NCI-H2227 (cell line): ENCODE data around the gene LLGL1.

Source experiments
- DNase-seq: peaks from one replicate; lab custom pipeline; 2025; ENCODE audit not compliant: unreplicated experiment; lab: John Stamatoyannopoulos, UW

Gene LLGL1

GRCh38 chr17:18250259-18250658, 24.8 kb downstream of the LLGL1 start:
- no peak for DNase-seq

GRCh38 chr17:18250708-18251107, 25.3 kb downstream of the LLGL1 start:
- no peak for DNase-seq

DNA sequence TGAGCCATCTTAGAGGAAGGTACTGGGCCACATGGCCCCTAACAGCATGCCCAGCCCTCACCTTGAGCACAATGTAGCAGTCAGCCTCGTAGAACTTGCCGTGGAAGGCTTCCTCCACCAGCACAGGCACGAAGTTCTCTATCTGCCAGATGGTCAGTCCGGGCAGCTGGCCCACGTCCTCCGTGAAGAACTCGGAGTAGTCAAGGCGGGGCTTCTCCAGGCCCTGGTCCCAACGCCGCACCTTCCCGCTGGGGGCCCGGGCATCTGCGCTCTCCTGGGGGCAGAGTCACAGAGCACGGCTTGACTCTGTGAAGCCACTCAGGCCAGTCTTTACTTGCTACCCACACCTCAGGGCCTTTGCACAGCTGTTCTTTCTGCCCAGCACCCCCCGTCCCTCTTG, 25.8 kb downstream of the LLGL1 start:
- DNase-seq = no peak

DNA sequence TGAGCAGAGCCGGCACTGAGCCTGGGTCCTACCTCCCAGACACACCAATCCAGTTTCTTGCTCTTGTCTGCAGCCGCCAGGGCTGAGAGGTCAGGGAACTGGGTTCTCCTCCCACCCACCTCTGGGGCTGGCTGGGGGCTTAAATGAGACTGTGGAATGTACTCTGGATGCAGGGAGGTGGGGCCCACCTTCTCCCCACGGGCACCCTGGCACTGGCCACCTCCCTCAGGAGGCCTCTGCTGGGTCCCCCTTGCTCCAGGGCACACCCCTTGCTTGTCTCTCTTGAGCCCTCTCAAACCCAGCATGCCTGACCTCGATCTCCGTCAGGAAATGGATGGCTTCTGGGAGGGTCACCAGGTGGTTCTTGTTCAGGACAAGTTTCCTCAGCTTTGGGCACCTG, 26.7 kb downstream of the LLGL1 start:
- no peak for DNase-seq

DNA sequence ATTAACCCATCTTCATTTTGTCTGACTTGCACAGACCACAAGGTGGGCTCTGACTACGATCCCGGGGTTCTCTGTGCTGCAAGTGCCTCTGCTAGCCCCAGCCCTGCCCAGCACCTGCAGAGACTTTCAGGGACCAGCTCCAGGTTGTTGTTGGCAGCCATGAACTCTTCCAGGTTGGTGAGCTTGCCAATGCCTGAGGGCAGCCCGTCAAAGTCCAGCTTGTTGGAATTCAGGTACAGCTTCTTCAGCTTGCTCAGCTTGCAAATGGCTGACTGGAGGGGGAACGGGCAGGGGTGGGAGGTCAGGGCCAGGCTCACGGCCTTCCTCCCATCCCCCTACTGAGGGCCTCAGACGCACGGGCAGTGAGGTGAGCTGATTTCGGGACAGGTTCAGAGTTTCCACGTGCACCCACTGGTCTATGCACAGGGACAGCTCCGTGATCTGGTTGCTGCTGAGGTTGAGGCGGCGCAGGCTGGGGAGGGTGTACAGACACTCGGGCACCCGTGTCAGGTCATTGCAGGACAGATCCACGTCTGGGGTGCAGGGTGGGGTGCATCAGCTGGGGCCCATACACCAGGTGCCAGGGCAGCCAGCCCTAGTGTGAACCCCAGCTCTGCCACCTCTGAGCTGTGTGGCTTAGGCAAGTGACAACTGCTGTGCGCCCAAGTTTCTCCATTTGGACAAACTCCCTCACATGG, 27.9 kb downstream of the LLGL1 start:
- no peak for DNase-seq

DNA sequence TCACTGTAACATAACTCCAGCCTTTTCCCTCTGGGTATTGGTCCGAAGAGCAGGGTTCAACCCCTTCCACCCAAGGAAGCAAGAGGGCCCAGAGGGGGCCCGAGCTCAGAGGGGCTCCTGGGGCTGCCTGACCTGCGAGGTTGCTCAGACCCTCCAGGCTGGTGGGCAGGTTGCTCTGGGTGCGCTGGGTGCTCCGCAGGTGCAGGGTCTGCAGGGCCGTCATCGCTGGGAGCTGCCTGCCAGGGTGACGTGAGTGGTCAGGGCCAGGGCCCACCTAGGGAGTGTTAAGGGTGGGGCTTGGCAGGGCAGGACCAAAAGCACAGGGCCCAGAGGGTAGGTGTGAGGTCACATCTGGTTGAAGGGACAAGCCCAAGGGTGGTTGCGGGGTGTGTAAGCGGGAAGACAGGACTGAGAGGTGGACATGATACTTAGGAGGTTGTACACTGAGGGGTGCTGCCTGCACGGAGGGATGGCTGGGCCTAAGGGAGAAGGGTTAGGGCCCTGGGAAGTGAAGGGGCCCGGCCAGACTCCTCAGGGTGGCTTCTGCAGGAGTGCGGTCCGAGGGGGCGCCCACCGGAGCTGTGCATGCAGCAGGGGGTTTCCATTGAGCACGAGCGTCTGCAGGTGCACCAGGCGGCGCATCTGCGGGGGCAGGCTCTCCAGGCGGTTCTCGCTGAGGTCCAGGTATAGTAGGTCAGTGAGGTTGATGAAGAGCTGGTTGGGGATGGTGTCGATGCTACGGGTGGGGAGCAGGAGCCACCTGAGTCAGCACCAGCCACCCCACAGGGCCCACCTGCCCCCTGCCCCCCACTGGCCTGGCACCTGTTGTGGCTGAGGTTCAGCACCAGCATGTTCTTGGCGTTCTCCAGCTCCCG, 28.7 kb downstream of the LLGL1 start:
- DNase-seq = no peak

DNA sequence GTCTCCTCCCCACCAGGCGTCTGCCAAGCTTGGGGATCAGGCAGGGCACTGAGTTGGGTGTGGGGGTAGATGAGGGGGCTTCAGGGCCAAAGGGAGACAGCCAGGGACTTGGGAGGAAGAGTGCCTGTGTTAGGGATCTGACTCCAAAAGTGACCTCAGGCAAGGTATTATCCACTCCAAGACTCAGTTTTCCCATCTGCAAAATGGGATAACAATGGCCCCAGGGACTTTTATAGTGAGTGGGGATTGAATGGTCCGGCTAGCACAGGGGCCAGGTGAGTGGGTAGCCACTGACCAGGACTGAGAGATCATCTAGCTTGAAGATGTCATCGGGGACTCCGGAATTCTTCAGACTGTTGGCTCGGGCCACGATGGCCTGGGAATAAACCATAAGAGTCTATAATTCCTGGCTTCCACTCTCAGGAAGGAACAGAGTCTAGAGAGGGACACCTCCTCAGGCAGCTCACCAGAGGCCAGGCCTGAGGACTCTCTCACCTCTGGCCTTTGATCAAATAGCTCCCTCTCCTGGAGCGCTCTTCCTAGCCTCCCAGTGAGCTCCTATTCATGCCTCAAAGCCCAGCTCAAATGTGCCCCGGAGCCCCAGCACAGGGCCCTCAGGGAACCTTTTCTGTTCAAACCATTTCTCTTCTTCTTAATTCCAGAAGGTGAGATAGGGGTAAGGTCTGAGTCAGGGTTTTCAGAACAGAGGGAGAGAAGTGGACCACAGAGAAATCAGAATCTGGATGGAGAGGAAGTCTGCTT, 29.6 kb downstream of the LLGL1 start:
- no peak for DNase-seq

DNA sequence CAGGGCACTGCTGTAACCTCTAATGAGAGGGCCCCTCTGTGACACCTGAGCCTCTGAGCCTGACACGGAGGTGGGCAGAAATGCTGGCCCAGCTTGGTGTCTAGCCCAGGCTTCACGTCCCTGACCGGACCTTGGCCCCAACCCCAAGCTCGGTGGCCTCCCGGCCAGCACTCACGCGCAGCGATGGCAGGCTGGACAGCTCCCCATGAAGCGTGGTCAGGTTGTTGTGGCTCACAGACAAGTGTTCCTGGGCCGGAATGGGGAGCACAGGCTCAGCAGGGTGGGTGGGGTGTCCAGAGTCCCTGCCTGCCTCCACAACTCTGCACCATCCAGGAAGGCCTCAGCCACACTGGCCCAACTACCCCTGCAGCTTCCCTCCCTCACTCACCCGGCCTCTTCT, 30.9 kb downstream of the LLGL1 start:
- no peak for DNase-seq

- DNase-seq = no peak
Measured at GRCh38 chr17:18256776-18257175, 31.3 kb downstream of the LLGL1 start.

GRCh38 chr17:18257268-18257981, 32.0 kb downstream of the LLGL1 start:
- DNase-seq = no peak

DNA sequence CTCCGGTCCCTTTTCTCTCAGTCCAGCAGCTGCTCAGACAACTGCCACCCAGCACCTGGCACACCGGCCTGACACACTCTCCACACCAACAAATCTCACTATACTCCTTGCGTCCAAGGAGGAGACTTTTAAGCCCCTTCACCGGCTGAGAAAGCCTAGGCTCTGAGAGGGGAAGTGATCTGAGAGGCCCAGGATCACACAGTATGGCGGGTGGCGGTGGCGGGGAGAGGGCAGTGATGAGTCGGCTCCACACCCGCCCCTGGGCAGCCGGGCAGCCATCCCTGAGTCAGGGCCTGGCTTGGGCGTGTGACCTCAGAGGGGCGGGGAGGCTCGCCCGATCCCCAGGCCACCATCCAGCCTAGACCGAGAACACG, 32.5 kb downstream of the LLGL1 start:
- DNase-seq = peak; percentile 25

DNA sequence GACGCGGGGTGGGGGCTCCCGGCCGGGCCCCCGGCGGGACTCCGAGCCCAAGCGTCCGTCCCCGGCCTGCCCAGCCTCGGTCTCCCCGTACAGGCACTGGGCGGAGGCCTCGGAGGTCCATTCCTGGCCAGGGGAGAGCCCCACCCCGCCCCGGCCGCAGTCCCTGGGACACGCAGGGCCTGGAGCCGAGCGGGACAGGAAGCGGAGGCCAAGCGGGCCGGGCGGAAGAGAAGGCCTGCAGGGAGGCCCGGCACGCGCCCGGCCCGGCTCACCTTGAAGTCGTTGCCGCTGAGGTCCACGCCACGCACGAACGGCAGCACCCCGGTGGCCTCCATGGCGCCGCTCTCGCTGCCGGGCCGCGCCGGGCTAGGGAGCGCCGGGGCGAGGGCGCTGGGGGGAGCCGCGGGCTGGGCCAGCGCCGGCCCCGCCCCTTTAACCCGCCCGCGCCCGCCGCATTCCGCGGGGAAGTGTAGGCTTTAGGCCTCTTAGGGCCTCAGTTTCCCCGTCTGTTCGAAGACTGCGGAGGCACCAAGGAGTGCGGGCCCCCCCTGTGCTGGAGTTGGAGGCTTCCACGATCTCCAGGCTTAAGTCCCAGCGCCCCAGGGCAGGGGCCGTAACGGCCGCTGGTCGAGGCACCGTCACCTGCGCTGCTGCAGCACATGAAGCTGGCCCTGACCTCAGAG, 33.1 kb downstream of the LLGL1 start, which contains the start of gene FLII:
Gene FLII, minus strand, starts transcription at position 383 of the 683 bp plus-strand sequence. Its CDS starts 48 bp downstream, at position 335.
- peak; percentile 39 for DNase-seq

GRCh38 chr17:18259621-18260331, 34.3 kb downstream of the LLGL1 start:
- no peak for DNase-seq

DNA sequence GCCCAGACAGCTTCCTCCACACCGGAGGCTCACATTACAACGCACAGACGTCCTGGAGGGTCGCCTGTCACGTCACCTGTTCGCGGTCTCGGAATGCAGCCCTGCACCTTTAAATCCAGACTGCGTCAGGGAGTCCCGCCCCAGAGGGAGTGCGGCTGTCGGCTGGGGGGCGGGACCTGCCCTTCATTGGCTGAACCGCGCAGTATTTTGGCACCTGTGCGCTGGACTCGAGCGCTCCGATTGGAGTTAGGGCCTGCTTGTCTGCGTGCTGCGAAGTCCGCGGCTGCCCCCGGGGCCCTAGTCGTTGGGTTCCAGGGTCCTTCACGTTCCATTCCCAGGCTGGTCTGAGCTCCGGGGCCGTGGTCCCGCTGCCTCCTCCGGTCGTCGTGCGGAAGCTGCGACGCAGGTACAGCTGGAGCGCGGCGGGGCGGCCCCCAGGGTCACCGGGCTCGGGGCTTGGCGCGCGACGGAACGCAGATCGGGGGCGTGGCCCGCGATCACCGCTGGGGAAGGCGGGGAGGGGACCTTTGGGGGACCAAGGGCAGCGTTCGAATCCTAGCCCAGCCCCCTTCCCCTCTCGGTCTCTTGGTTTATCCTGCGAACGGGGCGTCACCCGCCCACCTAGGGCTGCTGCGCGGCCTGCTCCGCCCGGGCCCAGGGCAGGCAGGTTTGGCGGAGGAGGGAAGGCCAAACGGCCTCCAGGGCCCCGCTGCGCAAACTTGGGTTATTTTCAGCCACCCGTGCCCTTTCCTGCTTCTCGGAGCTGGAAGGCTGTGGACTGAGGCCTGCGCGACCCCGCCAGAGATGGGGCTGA, 35.1 kb downstream of the LLGL1 start, which contains the start of gene MIEF2:
Gene MIEF2, plus strand, starts transcription at position 331 of the 814 bp plus-strand sequence. CDS start 2,059 bp downstream, outside the sequence.
- peak; percentile 92 for DNase-seq

- DNase-seq = no peak
Measured at GRCh38 chr17:18261146-18261515, 35.7 kb downstream of the LLGL1 start.

GRCh38 chr17:18261659-18262058, 36.2 kb downstream of the LLGL1 start:
- DNase-seq = no peak

DNA sequence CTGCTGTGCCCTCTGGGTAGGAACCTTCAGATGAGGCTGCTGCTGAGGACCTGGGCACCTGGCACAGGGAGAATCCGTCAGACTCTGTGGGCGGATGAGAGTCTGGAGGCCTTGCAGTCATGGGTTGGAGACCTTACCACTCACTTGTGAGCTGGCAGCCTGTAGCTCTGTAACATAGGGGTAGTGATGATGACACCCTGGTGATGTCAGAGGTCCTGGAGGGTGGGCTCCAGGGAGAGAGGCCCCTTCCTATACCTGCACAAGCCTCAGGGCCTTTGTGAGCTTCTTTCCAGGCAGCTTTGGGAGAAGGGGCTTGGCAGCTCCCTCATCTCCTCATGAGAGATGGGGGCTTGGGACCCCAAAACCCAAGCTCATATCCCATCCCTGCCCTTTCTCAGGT, 36.7 kb downstream of the LLGL1 start:
- DNase-seq = no peak

DNA sequence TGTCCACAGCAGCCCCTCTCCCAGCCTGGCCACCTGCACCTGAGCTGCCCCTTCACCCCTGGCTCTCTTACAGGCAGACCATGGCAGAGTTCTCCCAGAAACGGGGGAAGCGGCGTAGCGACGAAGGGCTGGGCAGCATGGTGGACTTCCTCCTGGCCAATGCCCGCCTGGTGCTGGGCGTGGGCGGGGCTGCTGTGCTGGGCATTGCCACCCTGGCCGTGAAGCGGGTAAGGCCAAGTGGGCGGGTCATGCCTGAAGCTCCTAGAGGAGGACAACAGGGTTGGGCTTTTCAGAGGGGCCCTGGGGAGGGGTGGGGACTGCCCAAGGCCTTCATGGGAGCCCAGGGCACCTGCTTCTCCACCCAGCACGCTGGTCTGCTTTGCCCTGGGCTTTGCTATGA, 37.2 kb downstream of the LLGL1 start:
- DNase-seq = no peak
